Gastroesophageal sphincter (tissue), 3 donors: ENCODE data around the gene ACTN4.

Experiments
- CTCF ChIP-seq, 4 experiments: fragments of 200-600 bp in 2 of 4; fragments of 450-650 bp in 2 of 4; sonication (generic) in 1 of 4; IDR thresholded peaks; one replicate each; pipeline ENCODE4 v1.5.1; 2017 to 2019; ENCODE audit warnings: antibody characterized with exemption in 4 of 4, mild to moderate bottlenecking in 2 of 4, moderate library complexity in 2 of 4
- POLR2AphosphoS5 ChIP-seq: sonication (generic); formaldehyde crosslinking; IDR thresholded peaks from one replicate; pipeline ENCODE4 v1.6.1; 2017; ENCODE audit warnings: antibody characterized with exemption

- TF ChIP-seq CTCF (IDR thresholded peaks at IDR 0.05) (no peak), POLR2AphosphoS5 (no peak)
Measured at GRCh38 chr19:38676023-38676877, 28.8 kb downstream of the ACTN4 start.
